ENCODE measurements around the gene PGAP3. TPM values are rescaled to one million over a fixed set of nuclear protein-coding genes. Genes with fewer than 3 reads are reported as not detected.

The PGAP3 gene
- total RNA-seq, 2 experiments from 2014 or later = 18.3 to 23.9 TPM

DNA sequence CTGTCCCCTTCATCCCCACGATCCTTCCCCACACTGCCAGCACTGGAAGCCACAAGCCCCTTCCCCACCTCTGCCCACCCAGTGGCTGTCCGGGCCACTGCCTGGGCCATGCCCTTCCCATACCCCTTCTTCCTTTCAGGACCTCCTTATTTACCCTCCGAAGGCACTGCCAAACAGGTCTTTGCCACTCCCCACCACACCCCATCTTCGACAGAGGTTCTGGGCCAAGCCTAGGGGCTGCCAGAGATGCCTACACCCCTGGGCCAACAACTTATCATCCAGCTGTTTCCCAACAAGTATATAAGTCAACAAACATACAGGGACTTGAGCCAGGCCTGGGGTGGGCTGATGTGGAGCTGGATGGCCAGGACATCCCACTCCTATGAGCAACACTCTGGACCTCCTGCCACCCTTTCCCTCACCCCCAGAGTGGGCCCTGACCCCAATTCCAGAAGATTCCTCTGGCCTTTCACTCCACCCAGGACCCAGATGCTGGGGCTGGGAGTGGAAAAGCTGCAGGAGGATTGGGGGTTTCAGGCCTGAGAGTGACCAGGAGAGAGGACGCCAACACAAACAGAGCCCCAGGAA lies 62.6 kb downstream of the PGAP3 start:
- Mint-ChIP-seq H3K27me3 (peaks cover 46% of the 10 kb centered on the region), H3K4me1 (peaks cover 9% of the 10 kb centered on the region), H3K4me3 (no peak overlapping the region), H3K27ac (no peak overlapping the region), H3K36me3 (no peaks in the 10 kb centered on the region), H3K9me3 (no peaks in the 10 kb centered on the region)
- no peak for DNase-seq
- POLR2A ChIA-PET = interaction anchor here (0.6 kb wide), 1 partner anchor 1077 kb away, joined by 3 read pairs; no protein-coding TSS in a partner anchor
- ATAC-seq (ENCODE audit: low read depth) = no peak

DNA sequence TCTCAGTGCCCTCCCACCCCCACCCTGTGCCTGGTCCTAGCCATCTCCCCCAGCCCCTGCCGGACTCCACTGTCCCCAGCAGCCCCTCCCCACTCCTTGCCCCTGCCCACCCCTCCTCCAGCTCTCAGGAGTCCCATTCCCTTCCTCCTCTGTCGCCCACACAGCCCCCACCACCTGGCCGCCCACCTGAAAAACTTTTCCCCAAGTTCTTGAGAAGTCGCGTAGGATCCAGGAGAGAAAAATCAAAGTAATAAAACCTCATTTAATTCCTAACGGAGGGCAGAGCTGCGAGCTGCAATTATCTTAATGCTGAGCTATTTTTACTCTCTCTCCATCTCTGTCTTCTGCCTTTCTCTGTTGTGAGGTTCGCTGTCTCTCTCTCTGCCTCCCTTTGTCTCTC lies 63.5 kb downstream of the PGAP3 start:
- H3K9me3 Mint-ChIP-seq = no peaks in the 10 kb centered on the region
- no peaks in the 10 kb centered on the region for H3K36me3 Mint-ChIP-seq
- no peak overlapping the region for H3K4me3 Mint-ChIP-seq
- POLR2A ChIA-PET = no interaction called here
- DNase-seq (no peak), ATAC-seq (ENCODE audit: low read depth) (no peak)
- no peak overlapping the region for H3K27ac Mint-ChIP-seq
- peaks cover 9% of the 10 kb centered on the region for H3K4me1 Mint-ChIP-seq
- peaks cover 45% of the 10 kb centered on the region for H3K27me3 Mint-ChIP-seq

DNA sequence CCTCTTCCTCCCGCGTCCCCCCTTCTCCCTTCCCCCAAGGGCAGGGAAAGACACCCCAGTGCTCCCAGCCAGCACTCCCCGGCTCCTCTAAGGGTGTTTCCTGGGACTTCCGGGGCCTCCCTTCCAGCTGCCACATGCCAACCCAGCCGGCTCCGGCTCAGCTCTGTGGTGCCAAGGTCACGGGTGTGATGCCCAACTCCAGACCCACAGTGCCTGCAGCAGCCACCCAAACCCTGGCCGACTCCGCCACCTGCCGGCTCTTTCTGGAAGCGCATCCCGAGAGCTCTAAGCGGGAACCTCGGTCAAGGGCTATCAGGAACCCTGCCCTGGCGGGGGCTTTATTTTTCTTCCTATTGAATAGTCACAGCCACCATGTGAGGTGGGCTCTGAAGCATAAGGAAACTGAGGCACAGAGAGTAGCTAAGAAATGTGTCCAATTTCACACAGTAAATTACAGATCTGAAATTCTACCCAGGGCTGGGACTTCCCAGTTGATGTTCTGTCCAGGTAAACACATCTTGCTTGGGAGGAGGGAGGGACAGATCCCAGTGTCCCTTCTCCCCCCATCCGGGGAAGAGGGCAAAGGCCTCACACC lies 64.4 kb downstream of the PGAP3 start:
- Mint-ChIP-seq H3K27me3 (peaks cover 44% of the 10 kb centered on the region), H3K4me3 (no peak overlapping the region), H3K36me3 (no peaks in the 10 kb centered on the region), H3K4me1 (peaks cover 9% of the 10 kb centered on the region), H3K27ac (no peak overlapping the region), H3K9me3 (no peaks in the 10 kb centered on the region)
- DNase-seq (peak; percentile 90), ATAC-seq (ENCODE audit: low read depth) (peak; percentile 62)
- POLR2A ChIA-PET = interaction anchor here (0.5 to 1.1 kb wide), 3 partner anchors 10 to 515 kb away, joined by 3 read pairs; no protein-coding TSS in a partner anchor

DNA sequence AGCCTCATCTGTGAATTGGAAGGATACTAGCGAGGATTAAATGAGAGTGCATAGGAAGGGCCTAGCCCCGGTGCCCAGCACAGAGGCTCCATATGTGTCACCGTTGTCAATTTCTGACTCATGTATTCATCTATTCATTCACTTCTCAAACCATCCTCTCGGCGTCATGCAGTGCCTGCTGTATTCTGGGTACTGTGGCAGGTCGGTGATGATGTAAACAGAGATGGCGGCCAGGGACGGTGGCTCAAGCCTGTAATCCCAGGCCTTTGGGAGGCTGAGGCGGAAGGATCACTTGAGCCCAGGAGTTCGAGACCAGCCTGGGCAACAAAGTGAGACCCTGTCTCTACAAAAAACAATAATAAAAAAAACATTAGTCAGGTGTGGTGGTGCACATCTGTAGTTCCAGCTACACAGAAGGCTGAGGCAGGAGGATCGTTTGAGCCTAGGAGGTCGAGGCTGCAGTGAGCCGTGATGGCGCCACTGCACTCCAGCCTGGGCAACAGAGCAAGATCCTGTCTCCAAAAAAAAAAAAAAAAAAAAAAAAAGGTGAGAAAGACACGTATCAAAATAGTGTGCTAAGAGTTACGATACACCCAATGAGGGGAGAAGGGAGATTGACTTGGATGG lies 65.4 kb downstream of the PGAP3 start:
- Mint-ChIP-seq H3K9me3 (no peaks in the 10 kb centered on the region), H3K36me3 (no peaks in the 10 kb centered on the region), H3K4me1 (peaks cover 9% of the 10 kb centered on the region), H3K27me3 (peaks cover 39% of the 10 kb centered on the region), H3K27ac (peak overlapping the region; percentile 7), H3K4me3 (peak overlapping the region; percentile 80)
- ATAC-seq (ENCODE audit: low read depth) (peak; percentile 7), DNase-seq (no peak)
- POLR2A ChIA-PET = interaction anchor here (0.7 to 1.1 kb wide), 2 partner anchors 107 to 238 kb away, joined by 3 to 5 read pairs; no protein-coding TSS in a partner anchor

- H3K9me3 Mint-ChIP-seq = no peaks in the 10 kb centered on the region
- H3K4me3 Mint-ChIP-seq = peak overlapping the region; percentile 80
- H3K36me3 Mint-ChIP-seq = no peaks in the 10 kb centered on the region
- H3K27ac Mint-ChIP-seq = peak overlapping the region; percentile 7
- peaks cover 43% of the 10 kb centered on the region for H3K27me3 Mint-ChIP-seq
- DNase-seq (peak; percentile 93), ATAC-seq (ENCODE audit: low read depth) (peak; percentile 71)
- POLR2A ChIA-PET = interaction anchor here (0.6 to 0.9 kb wide), 3 partner anchors 10 to 359 kb away, joined by 3 read pairs; partner anchors contain the start of gene PSMD3
- peaks cover 9% of the 10 kb centered on the region for H3K4me1 Mint-ChIP-seq
Observed at GRCh38 chr17:39621523-39622379, 66.1 kb downstream of the PGAP3 start.

Small RNAs within 50 kb of the gene (microRNA-seq; reads per million reads assigned to microRNA genes)
- gene MIR4728 = not detected

Other genes with a start within 250 kb of the PGAP3 start
- 10 to 100 TPM; 51.8 to 55.0 TPM for gene MED1, start 236.8 kb downstream of the PGAP3 start, total RNA-seq
- 10 to 100 TPM; 86.6 to 87.6 TPM for gene CDK12, start 226.6 kb downstream of the PGAP3 start, total RNA-seq
- not detected for gene NEUROD2, start 80.1 kb downstream of the PGAP3 start, total RNA-seq
- not detected for gene PPP1R1B, start 61.1 kb downstream of the PGAP3 start, total RNA-seq
- 10 to 100 TPM; 96.3 to 96.5 TPM for gene STARD3, start 50.9 kb downstream of the PGAP3 start, total RNA-seq
- 1 to 10 TPM; 2.7 to 3.2 TPM for gene TCAP, start 22.7 kb downstream of the PGAP3 start, total RNA-seq
- not detected for gene PNMT, start 19.6 kb downstream of the PGAP3 start, total RNA-seq
- gene ERBB2, start 12.0 kb upstream of the PGAP3 start, total RNA-seq = 1 to 10 TPM; 6.4 to 6.6 TPM
- gene MIEN1, start 42.5 kb upstream of the PGAP3 start, total RNA-seq = 10 to 100 TPM; 38.1 to 38.6 TPM
- under 1 TPM; 0.37 to 0.61 TPM for gene GRB7, start 49.9 kb upstream of the PGAP3 start, total RNA-seq
- gene IKZF3, start 176.3 kb upstream of the PGAP3 start, total RNA-seq = 10 to 100 TPM; 78.5 to 83.5 TPM
- gene ZPBP2, start 180.1 kb upstream of the PGAP3 start, total RNA-seq = under 1 TPM in 1 of 2 experiments, not detected in 1; 0.14 TPM
- 10 to 100 TPM; 67.0 to 69.8 TPM for gene GSDMB, start 230.6 kb upstream of the PGAP3 start, total RNA-seq
- 100 to 1,000 TPM; 149 to 159 TPM for gene ORMDL3, start 239.5 kb upstream of the PGAP3 start, total RNA-seq
- gene LRRC3C, start 239.7 kb upstream of the PGAP3 start, total RNA-seq = not detected